Measurements from ENCODE around the gene CSF1.
"Not testable (repeated sequence)": the region's sequence is repeated elsewhere in the genome, so short reads cannot be mapped to it uniquely, and the experiment has no call there.

The CSF1 gene

GRCh38 chr1:109910123-109910962, at the start of gene CSF1:
TSS of gene CSF1 (plus strand) at chr1:109910849. CDS start at chr1:109911024, 175 bp downstream.
- peak; percentile 71 for DNase-seq
- no peaks in the 10 kb centered on the region for H3K9me3 Mint-ChIP-seq
- H3K36me3 Mint-ChIP-seq (ENCODE audit: low read depth), result no peaks in the 10 kb centered on the region
- peaks cover 64% of the 10 kb centered on the region for H3K4me1 Mint-ChIP-seq
- H3K27me3 Mint-ChIP-seq (ENCODE audit: low read depth, poor library complexity), result peaks cover 48% of the 10 kb centered on the region
- H3K4me3 Mint-ChIP-seq, result peak within 1 kb of the TSS; percentile 87
- H3K27ac Mint-ChIP-seq, result peak within 1 kb of the TSS; percentile 40
- TF ChIP-seq CTCF (IDR thresholded peaks at IDR 0.05), result no peak

GRCh38 chr1:109861616-109862015, 49.0 kb upstream of the CSF1 start:
- Mint-ChIP-seq H3K9me3 (peaks cover 46% of the 10 kb centered on the region), H3K4me1 (peaks cover 20% of the 10 kb centered on the region), H3K36me3 (ENCODE audit: low read depth) (peaks cover 15% of the 10 kb centered on the region)
- not testable (repeated sequence) for H3K27me3 Mint-ChIP-seq (ENCODE audit: low read depth, poor library complexity); H3K27ac Mint-ChIP-seq; DNase-seq; H3K4me3 Mint-ChIP-seq

- Mint-ChIP-seq H3K4me3 (no peak overlapping the region), H3K27me3 (ENCODE audit: low read depth, poor library complexity) (no peaks in the 10 kb centered on the region), H3K27ac (no peak overlapping the region), H3K4me1 (peaks cover 10% of the 10 kb centered on the region), H3K9me3 (peaks cover 48% of the 10 kb centered on the region), H3K36me3 (ENCODE audit: low read depth) (peaks cover 9% of the 10 kb centered on the region)
- DNase-seq, result no peak
- no peak for TF ChIP-seq CTCF (IDR thresholded peaks at IDR 0.05)
Observed at GRCh38 chr1:109863667-109864046, 47.0 kb upstream of the CSF1 start.

GRCh38 chr1:109864047-109864822, 46.4 kb upstream of the CSF1 start:
- no peak for DNase-seq
- Mint-ChIP-seq H3K4me3 (no peak overlapping the region), H3K27me3 (ENCODE audit: low read depth, poor library complexity) (no peaks in the 10 kb centered on the region), H3K9me3 (peaks cover 42% of the 10 kb centered on the region), H3K4me1 (peaks cover 10% of the 10 kb centered on the region), H3K27ac (no peak overlapping the region), H3K36me3 (ENCODE audit: low read depth) (peaks cover 9% of the 10 kb centered on the region)
- no peak for TF ChIP-seq CTCF (IDR thresholded peaks at IDR 0.05)

- H3K9me3 Mint-ChIP-seq, result peaks cover 35% of the 10 kb centered on the region
- H3K27ac Mint-ChIP-seq, result peak overlapping the region; percentile 76
- peaks cover 5% of the 10 kb centered on the region for H3K36me3 Mint-ChIP-seq (ENCODE audit: low read depth)
- peaks cover 10% of the 10 kb centered on the region for H3K4me1 Mint-ChIP-seq
- no peak for DNase-seq
- no peak for TF ChIP-seq CTCF (IDR thresholded peaks at IDR 0.05)
- no peaks in the 10 kb centered on the region for H3K27me3 Mint-ChIP-seq (ENCODE audit: low read depth, poor library complexity)
- H3K4me3 Mint-ChIP-seq, result no peak overlapping the region
Observed at GRCh38 chr1:109864930-109865612, 45.6 kb upstream of the CSF1 start.

GRCh38 chr1:109866071-109866470, 44.6 kb upstream of the CSF1 start:
- no peak overlapping the region for H3K4me3 Mint-ChIP-seq
- no peak for TF ChIP-seq CTCF (IDR thresholded peaks at IDR 0.05)
- H3K4me1 Mint-ChIP-seq, result peaks cover 10% of the 10 kb centered on the region
- no peak overlapping the region for H3K27ac Mint-ChIP-seq
- H3K27me3 Mint-ChIP-seq (ENCODE audit: low read depth, poor library complexity), result no peaks in the 10 kb centered on the region
- no peak for DNase-seq
- no peaks in the 10 kb centered on the region for H3K36me3 Mint-ChIP-seq (ENCODE audit: low read depth)
- H3K9me3 Mint-ChIP-seq, result peaks cover 29% of the 10 kb centered on the region

Data from nephron progenitor cell (in vitro differentiated cells).